K562 (cell line): Measurements from ENCODE around the gene RABGAP1L. TPM values are rescaled to one million over a fixed set of nuclear protein-coding genes. Genes with fewer than 3 reads are reported as not detected.

Source experiments
- AFF4 ChIP-seq: sonication (generic); formaldehyde crosslinking; IDR thresholded peaks from 2 replicates; pipeline ENCODE4 v1.8.0; 2023; ENCODE audit warnings: mild to moderate bottlenecking, missing genetic modification reagents
- ATF6 ChIP-seq: sonication (generic); formaldehyde crosslinking; IDR thresholded peaks from 2 replicates; pipeline ENCODE4 v1.4.0; 2020; ENCODE audit warnings: mild to moderate bottlenecking, missing genetic modification reagents
- BACH1 ChIP-seq: fragments of 200-800 bp; sonication (Bioruptor generic); IDR thresholded peaks from 2 replicates; pipeline ENCODE4 v1.6.1; 2016; ENCODE audit warnings: missing genetic modification characterization, missing compliant biosample characterization
- DDX20 ChIP-seq: fragments of 450-650 bp; IDR thresholded peaks from 2 replicates; pipeline ENCODE4 v1.6.1; 2016; ENCODE audit warnings: missing genetic modification characterization, low read depth, mild to moderate bottlenecking, missing compliant biosample characterization, moderate library complexity
- DMBX1 ChIP-seq: fragments of 250-450 bp; sonication (Bioruptor Pico); IDR thresholded peaks from 2 replicates; pipeline ENCODE4 v1.8.0; 2022; ENCODE audit warnings: inconsistent platforms, mild to moderate bottlenecking, moderate library complexity, borderline replicate concordance
- E2F4 ChIP-seq: sonication (generic); formaldehyde crosslinking; IDR thresholded peaks from 2 replicates; pipeline ENCODE4 v1.8.0; 2022; ENCODE audit warnings: mild to moderate bottlenecking, low read depth, missing genetic modification reagents
- EP400 ChIP-seq: fragments of 450-650 bp; IDR thresholded peaks from 2 replicates; pipeline ENCODE4 v1.6.1; 2017; ENCODE audit warnings: antibody characterized with exemption, mild to moderate bottlenecking, moderate library complexity
- EZH2 ChIP-seq: IDR thresholded peaks from 2 replicates; pipeline ENCODE4 v1.6.1; 2012; ENCODE audit warnings: low read depth, mild to moderate bottlenecking, inconsistent platforms, low read length, borderline replicate concordance
- HDGF ChIP-seq: fragments of 450-650 bp; IDR thresholded peaks from 2 replicates; pipeline ENCODE4 v1.6.1; 2016
- MEIS2 ChIP-seq: fragments of 450-650 bp; IDR thresholded peaks from 2 replicates; pipeline ENCODE4 v1.6.1; 2014; ENCODE audit warnings: mild to moderate bottlenecking; ENCODE audit not compliant: partially characterized antibody
- NFE2L1 ChIP-seq: fragments of 450-650 bp; IDR thresholded peaks from 2 replicates; pipeline ENCODE4 v1.6.1; 2016; ENCODE audit warnings: missing genetic modification characterization, low read depth, mild to moderate bottlenecking, missing compliant biosample characterization, moderate library complexity, borderline replicate concordance
- PHB2 ChIP-seq: fragments of 450-650 bp; IDR thresholded peaks from 2 replicates; pipeline ENCODE4 v1.6.1; 2017; ENCODE audit warnings: low read depth
- RAD51 ChIP-seq: fragments of 450-650 bp; IDR thresholded peaks from 2 replicates; pipeline ENCODE4 v1.7.1; 2016; ENCODE audit warnings: low read depth, mild to moderate bottlenecking, borderline replicate concordance
- RFX1 ChIP-seq: fragments of 450-650 bp; IDR thresholded peaks from 2 replicates; pipeline ENCODE4 v1.6.1; 2016; ENCODE audit warnings: mild to moderate bottlenecking, moderate library complexity
- SRSF7 ChIP-seq: fragments of 200-400 bp; formaldehyde crosslinking; optimal IDR thresholded peaks from 2 replicates; pipeline ENCODE3; 2017; ENCODE audit warnings: mild to moderate bottlenecking, low read depth, low read length
- ZNF134 ChIP-seq: fragments of 250-450 bp; sonication (Bioruptor Pico); conservative IDR thresholded peaks from 2 replicates; pipeline ENCODE4 v1.4.0; 2020
- ZNF444 ChIP-seq: fragments of 250-450 bp; sonication (Bioruptor Pico); IDR thresholded peaks from 2 replicates; pipeline ENCODE4 v1.4.0; 2020; ENCODE audit warnings: mild to moderate bottlenecking, moderate library complexity
- ZNF764 ChIP-seq: fragments of 250-450 bp; sonication (Bioruptor Pico); IDR thresholded peaks from 2 replicates; pipeline ENCODE4 v1.4.0; 2020; ENCODE audit warnings: low read depth, mild to moderate bottlenecking, moderate library complexity
- polyA plus RNA-seq, 8 experiments: library from polyadenylated mRNA; depleted of rRNA in 4 of 8; stranded (reverse) in 5 of 8; unstranded in 3 of 8; fragments of >200 nt; fragmentation: Nextera tagmentation in 2 of 8; fragmentation: Illumina TruSeq in 1 of 8; extraction: Ambion mirVana in 2 of 8; extraction: Trizol in 1 of 8; gene quantifications; 2 replicates each; pipeline versions ENCODE4 v1.2.1 to v1.2.3, GENCODE V29; 2011 to 2014; ENCODE audit warnings: inconsistent platforms in 1 of 8, missing spikeins in 1 of 8
- total RNA-seq, 7 experiments: library from RNA; depleted of rRNA in 6 of 7; stranded (reverse); fragments of >200 nt in 6 of 7; fragmentation: Illumina TruSeq in 2 of 7; extraction: Trizol in 2 of 7; gene quantifications; 2 replicates each; pipeline versions ENCODE4 v1.2.1 to v1.2.3, GENCODE V29; 2011 to 2021; ENCODE audit warnings: low replicate concordance in 1 of 7
- TF ChIP-seq, protein P1 (sequence below): fragments of 450-650 bp; IDR thresholded peaks from one replicate; pipeline ENCODE4 v1.6.1; 2018; ENCODE audit warnings: mild to moderate bottlenecking, moderate library complexity; ENCODE audit not compliant: partially characterized antibody

The RABGAP1L gene
- total and polyA plus RNA-seq, 9 of the 15 experiments (the other 6 are each of a cell fraction or from before 2014, with no cell fraction given), result 16.5 to 44.9 (median 26.7) TPM

DNA sequence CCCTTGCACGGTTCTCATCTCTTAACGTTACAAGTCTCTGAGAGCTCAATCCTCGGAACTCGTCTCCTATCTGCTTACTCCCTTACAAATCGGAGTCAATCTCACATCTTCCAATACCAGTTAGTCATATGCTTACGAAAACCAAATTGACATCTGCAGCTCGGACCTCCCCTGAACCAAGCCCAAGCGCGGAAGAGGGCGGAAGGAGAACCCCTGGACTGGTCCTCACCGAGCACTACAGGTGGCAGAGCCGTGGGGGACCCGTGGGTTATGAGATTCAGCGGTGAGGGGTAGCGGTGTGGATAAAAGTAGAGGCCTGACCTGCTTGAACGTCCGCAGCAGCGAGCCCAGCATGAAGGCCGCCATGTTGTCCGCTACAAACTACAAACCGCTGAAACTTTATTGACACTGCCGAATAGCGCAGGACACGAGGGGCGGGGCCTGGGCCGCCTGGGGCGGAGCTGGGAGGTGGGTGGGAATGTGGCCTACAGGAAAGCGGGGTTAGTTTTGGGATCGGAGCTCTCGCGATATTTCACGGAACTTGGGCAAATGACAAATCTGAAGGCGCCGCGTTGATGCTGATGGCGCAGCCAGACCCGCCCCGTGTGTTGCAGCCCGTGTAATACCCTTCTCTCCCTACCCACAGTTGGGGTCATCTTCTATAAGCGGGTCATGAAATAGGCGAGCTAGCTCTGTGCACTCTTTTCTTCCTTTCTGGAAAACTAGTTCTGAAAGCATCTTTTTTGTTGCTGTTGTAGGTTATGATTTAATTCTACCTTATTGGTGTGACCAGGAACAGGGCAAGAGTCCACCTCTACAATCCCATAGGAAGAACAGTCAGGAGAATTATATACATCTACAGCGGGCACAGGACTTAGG lies 864.0 kb downstream of the RABGAP1L start, which contains the start of gene MRPS14 (continued):
- TF ChIP-seq ATF6 (CRISPR knock-in tag), result peak; percentile 61; the same call in 1 of the 2 replicates
- TF ChIP-seq ZNF444, result no peak
- no peak; the same call in 1 of the 2 replicates for TF ChIP-seq BACH1 (tag)
- TF ChIP-seq HDGF, result no peak
- TF ChIP-seq MEIS2, result peak; percentile 13
- no peak for TF ChIP-seq PHB2
- no peak for TF ChIP-seq NFE2L1 (tag)
- no peak for TF ChIP-seq DDX20 (tag)
- no peak for TF ChIP-seq E2F4
- TF ChIP-seq ZNF764 (CRISPR knock-in tag), result no peak
- peak; percentile 38; the same call in 1 of the 2 replicates for TF ChIP-seq DMBX1 (CRISPR knock-in tag)
- TF ChIP-seq EP400, result peak; percentile 92
- no peak for TF ChIP-seq SRSF7
- no peak for TF ChIP-seq RAD51
- TF ChIP-seq ZNF134 (CRISPR knock-in tag), result no peak
- peak; percentile 79; the same call in 1 of the 2 replicates for TF ChIP-seq AFF4 (CRISPR knock-in tag)
- no peak for TF ChIP-seq EZH2
- TF ChIP-seq RFX1, result no peak
- TF ChIP-seq, protein P1, sequence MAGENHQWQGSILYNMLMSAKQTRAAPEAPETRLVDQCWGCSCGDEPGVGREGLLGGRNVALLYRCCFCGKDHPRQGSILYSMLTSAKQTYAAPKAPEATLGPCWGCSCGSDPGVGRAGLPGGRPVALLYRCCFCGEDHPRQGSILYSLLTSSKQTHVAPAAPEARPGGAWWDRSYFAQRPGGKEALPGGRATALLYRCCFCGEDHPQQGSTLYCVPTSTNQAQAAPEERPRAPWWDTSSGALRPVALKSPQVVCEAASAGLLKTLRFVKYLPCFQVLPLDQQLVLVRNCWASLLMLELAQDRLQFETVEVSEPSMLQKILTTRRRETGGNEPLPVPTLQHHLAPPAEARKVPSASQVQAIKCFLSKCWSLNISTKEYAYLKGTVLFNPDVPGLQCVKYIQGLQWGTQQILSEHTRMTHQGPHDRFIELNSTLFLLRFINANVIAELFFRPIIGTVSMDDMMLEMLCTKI, result no peak
